Neural progenitor cell (in vitro differentiated cells): ENCODE measurements around the gene CX3CL1.

ENCODE experiments used
- EZH2 ChIP-seq: fragments of 200-600 bp; sonication (generic); IDR thresholded peaks from 2 replicates; pipeline ENCODE4 v1.6.1; 2017; ENCODE audit warnings: antibody characterized with exemption, mild to moderate bottlenecking, moderate library complexity
- EZH2phosphoT487 ChIP-seq: fragments of 200-600 bp; sonication (generic); IDR thresholded peaks from 2 replicates; pipeline ENCODE4 v1.6.1; 2017; ENCODE audit warnings: antibody characterized with exemption
- TF ChIP-seq, protein P1 (sequence below): fragments of 200-600 bp; sonication (generic); IDR thresholded peaks from 2 replicates; pipeline ENCODE4 v1.5.1; 2017; ENCODE audit warnings: antibody characterized with exemption, mild to moderate bottlenecking

DNA sequence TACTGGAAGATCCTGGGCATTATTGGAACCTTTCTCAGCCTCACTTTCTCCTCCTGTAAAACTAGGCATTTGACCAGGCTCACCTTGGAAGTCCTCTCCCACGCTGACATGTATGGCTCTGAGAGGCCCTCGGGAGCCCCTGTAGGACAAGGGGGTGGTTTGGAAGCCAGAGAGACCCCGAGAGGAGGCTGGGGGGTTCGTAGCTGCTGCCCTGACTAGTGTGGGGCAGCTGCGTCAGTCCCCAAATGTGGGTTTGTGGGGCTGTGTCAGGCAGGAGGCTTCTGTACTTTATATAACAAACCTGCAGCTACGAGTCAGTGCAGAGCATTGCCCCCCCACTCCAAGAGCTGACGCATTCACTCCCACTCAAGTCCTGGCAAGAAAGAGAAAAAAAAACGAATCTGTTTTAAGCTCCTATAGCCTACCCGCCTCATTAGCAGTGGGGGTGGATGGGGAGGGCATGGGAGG is 1.8 kb downstream of the CX3CL1 start:
- TF ChIP-seq, protein P1, sequence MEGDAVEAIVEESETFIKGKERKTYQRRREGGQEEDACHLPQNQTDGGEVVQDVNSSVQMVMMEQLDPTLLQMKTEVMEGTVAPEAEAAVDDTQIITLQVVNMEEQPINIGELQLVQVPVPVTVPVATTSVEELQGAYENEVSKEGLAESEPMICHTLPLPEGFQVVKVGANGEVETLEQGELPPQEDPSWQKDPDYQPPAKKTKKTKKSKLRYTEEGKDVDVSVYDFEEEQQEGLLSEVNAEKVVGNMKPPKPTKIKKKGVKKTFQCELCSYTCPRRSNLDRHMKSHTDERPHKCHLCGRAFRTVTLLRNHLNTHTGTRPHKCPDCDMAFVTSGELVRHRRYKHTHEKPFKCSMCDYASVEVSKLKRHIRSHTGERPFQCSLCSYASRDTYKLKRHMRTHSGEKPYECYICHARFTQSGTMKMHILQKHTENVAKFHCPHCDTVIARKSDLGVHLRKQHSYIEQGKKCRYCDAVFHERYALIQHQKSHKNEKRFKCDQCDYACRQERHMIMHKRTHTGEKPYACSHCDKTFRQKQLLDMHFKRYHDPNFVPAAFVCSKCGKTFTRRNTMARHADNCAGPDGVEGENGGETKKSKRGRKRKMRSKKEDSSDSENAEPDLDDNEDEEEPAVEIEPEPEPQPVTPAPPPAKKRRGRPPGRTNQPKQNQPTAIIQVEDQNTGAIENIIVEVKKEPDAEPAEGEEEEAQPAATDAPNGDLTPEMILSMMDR = no peak
- TF ChIP-seq EZH2 (no peak), EZH2phosphoT487 (no peak)
